HCT116 (cell line): ENCODE results near the gene TEPSIN. TPM values are rescaled to one million over a fixed set of nuclear protein-coding genes. Genes with fewer than 3 reads are reported as not detected.

Source experiments
- ATAC-seq: fragments of 200-7000 bp; cut with Tn5 transposase; 2 replicates; pipeline ENCODE4 v1.9.1; 2020; ENCODE audit warnings: mild to moderate bottlenecking, moderate library complexity
- BruUV-seq: library from RNA; stranded (reverse); fragments of 400-500 nt; replicated peaks from 2 replicates; lab custom pipeline; 2021; lab: Mats Ljungman, UMichigan
- CTCF ChIA-PET: fragments of 300-600 bp; sonication (Branson Sonifier 250); formaldehyde crosslinking; loops from one replicate; lab custom pipeline; 2021; ENCODE audit warnings: antibody characterized with exemption; lab: Charles Lee
- POLR2A ChIA-PET: fragments of 300-600, 350-600 bp; sonication (Branson Sonifier 250); formaldehyde crosslinking; loops from one replicate; lab custom pipeline; 2021; ENCODE audit warnings: antibody characterized with exemption; lab: Charles Lee
- RAD21 ChIA-PET, 2 experiments: fragments of 300-600 bp; sonication (Branson Sonifier 250); formaldehyde crosslinking; loops; one replicate each; lab custom pipeline; 2023; ENCODE audit warnings: low total read pairs in 2 of 2; ENCODE audit not compliant: uncharacterized antibody in 2 of 2, unreplicated experiment in 2 of 2, low non-redundant PET in 1 of 2; lab: Charles Lee
- DNase-seq: peaks from one replicate; pipeline ENCODE4 v3.0.0-alpha.2; 2010; ENCODE audit warnings: low read depth, low spot score
- H2AFZ ChIP-seq: fragments of 200-600 bp; shearing (Covaris generic), sonication (generic); 2 replicates; pipeline ENCODE4 v1.6.1; 2017; ENCODE audit warnings: low read depth, mixed run types, mixed read lengths, antibody characterized with exemption, low read length; ENCODE audit not compliant: poor library complexity, severe bottlenecking
- H3K27ac ChIP-seq: 2 replicates; pipeline ENCODE4 v1.5.1; 2012; ENCODE audit warnings: low read depth, low read length
- H3K27me3 ChIP-seq: fragments of 200-600 bp; sonication (generic); 2 replicates; pipeline ENCODE4 v1.6.1; 2016; ENCODE audit warnings: mixed run types, low read length, mixed read lengths; ENCODE audit not compliant: insufficient read depth
- H3K36me3 ChIP-seq, 2 experiments: fragments of 200-500 bp in 1 of 2; fragments of 200-600 bp in 1 of 2; sonication (Bioruptor generic) in 1 of 2; sonication (generic) in 1 of 2; 2 replicates each; pipeline versions ENCODE4 v1.5.1 to v1.6.1; 2014 to 2016; ENCODE audit warnings: low read length in 2 of 2, inconsistent platforms in 1 of 2, mixed read lengths in 1 of 2, mixed run types in 1 of 2; ENCODE audit not compliant: insufficient read depth in 2 of 2, control insufficient read depth in 1 of 2
- H3K4me1 ChIP-seq, 2 experiments: fragments of 200-600 bp in 1 of 2; sonication (generic) in 1 of 2; 2 replicates each; pipeline versions ENCODE4 v1.5.1 to v1.6.1; 2012 to 2017; ENCODE audit warnings: low read length in 2 of 2, inconsistent platforms in 1 of 2, mild to moderate bottlenecking in 1 of 2, mixed read lengths in 1 of 2, mixed run types in 1 of 2, moderate library complexity in 1 of 2; ENCODE audit not compliant: insufficient read depth in 2 of 2, control insufficient read depth in 1 of 2
- H3K4me2 ChIP-seq: fragments of 200-600 bp; sonication (generic); 2 replicates; pipeline ENCODE4 v1.6.1; 2017; ENCODE audit warnings: mixed run types, low read length, mixed read lengths
- H3K4me3 ChIP-seq, 2 experiments: fragments of 200-600 bp in 1 of 2; sonication (generic) in 1 of 2; replicated peaks in 1 of 2; 2 replicates each; pipeline ENCODE4 v1.5.1; 2011 to 2016; ENCODE audit warnings: low read length in 2 of 2, control low read depth in 1 of 2, low read depth in 1 of 2, mild to moderate bottlenecking in 1 of 2, mixed read lengths in 1 of 2, mixed run types in 1 of 2
- H3K79me2 ChIP-seq: fragments of 200-600 bp; sonication (generic); 2 replicates; pipeline ENCODE4 v1.6.1; 2017; ENCODE audit warnings: mild to moderate bottlenecking, mixed run types, low read length, moderate library complexity, mixed read lengths; ENCODE audit not compliant: insufficient read depth
- H3K9ac ChIP-seq: fragments of 200-600 bp; sonication (generic); 2 replicates; pipeline ENCODE4 v1.6.1; 2016; ENCODE audit warnings: low read length, mixed read lengths
- H3K9me2 ChIP-seq: fragments of 200-600 bp; sonication (generic), shearing (Covaris generic); 2 replicates; pipeline ENCODE4 v1.6.1; 2017; ENCODE audit warnings: mixed run types, mild to moderate bottlenecking, moderate library complexity; ENCODE audit not compliant: insufficient read depth
- H3K9me3 ChIP-seq, 2 experiments: fragments of 200-500 bp in 1 of 2; fragments of 200-600 bp in 1 of 2; sonication (Bioruptor generic) in 1 of 2; sonication (generic) in 1 of 2; 2 replicates each; pipeline ENCODE4 v1.6.1; 2014 to 2017; ENCODE audit warnings: low read length in 2 of 2, mixed read lengths in 2 of 2, inconsistent platforms in 1 of 2, low read depth in 1 of 2, mild to moderate bottlenecking in 1 of 2, mixed run types in 1 of 2, moderate library complexity in 1 of 2; ENCODE audit not compliant: control insufficient read depth in 1 of 2, insufficient read depth in 1 of 2
- H4K20me1 ChIP-seq: fragments of 200-600 bp; sonication (generic), shearing (Covaris generic); 2 replicates; pipeline ENCODE4 v1.6.1; 2017; ENCODE audit warnings: mixed run types, mild to moderate bottlenecking, moderate library complexity; ENCODE audit not compliant: insufficient read depth
- ATF3 ChIP-seq: IDR thresholded peaks from 2 replicates; pipeline ENCODE4 v1.6.1; 2012
- CEBPB ChIP-seq: IDR thresholded peaks from 2 replicates; pipeline ENCODE4 v1.6.1; 2012; ENCODE audit warnings: low read depth
- CTCF ChIP-seq, 3 experiments: fragments of 200-600 bp in 1 of 3; sonication (generic) in 1 of 3; IDR thresholded peaks in 2 of 3; conservative IDR thresholded peaks in 1 of 3; 2 replicates each; pipeline ENCODE4 v1.5.1; 2012 to 2017; ENCODE audit warnings: low read depth in 2 of 3, low read length in 2 of 3, antibody characterized with exemption in 1 of 3, borderline replicate concordance in 1 of 3, control low read depth in 1 of 3, mild to moderate bottlenecking in 1 of 3, mixed read lengths in 1 of 3, mixed run types in 1 of 3, moderate library complexity in 1 of 3; ENCODE audit not compliant: insufficient read depth in 1 of 3
- EGR1 ChIP-seq: IDR thresholded peaks from 2 replicates; pipeline ENCODE4 v1.6.1; 2012; ENCODE audit warnings: low read depth
- FOSL1 ChIP-seq: IDR thresholded peaks from 2 replicates; pipeline ENCODE4 v1.6.1; 2012; ENCODE audit warnings: low read depth
- RAD21 ChIP-seq: IDR thresholded peaks from 2 replicates; pipeline ENCODE4 v1.6.1; 2012; ENCODE audit warnings: low read depth, mild to moderate bottlenecking
- TCF7L2 ChIP-seq: IDR thresholded peaks from 2 replicates; pipeline ENCODE4 v1.7.0; 2011; ENCODE audit warnings: borderline replicate concordance, inconsistent platforms; ENCODE audit not compliant: insufficient read depth, insufficient read length; ENCODE audit errors: extremely low read depth
- YY1 ChIP-seq: IDR thresholded peaks from 2 replicates; pipeline ENCODE4 v1.6.1; 2011; ENCODE audit warnings: low read length, low read depth, moderate library complexity, mild to moderate bottlenecking; ENCODE audit not compliant: insufficient replicate concordance; ENCODE audit errors: extremely low read depth
- ZFX ChIP-seq: fragments of 450-650 bp; IDR thresholded peaks from 2 replicates; pipeline ENCODE4 v1.6.1; 2017
- ZNF274 ChIP-seq: fragments of 200-500 bp; sonication (Bioruptor generic); IDR thresholded peaks from 2 replicates; pipeline ENCODE4 v1.6.1; 2014; ENCODE audit warnings: mild to moderate bottlenecking, low read depth, low read length, inconsistent platforms
- intact Hi-C: fragments of 100-400 bp; cut with micrococcal nuclease; formaldehyde crosslinking; loops from 2 replicates; pipeline ENCODE4 v1.10.0; 2022
- total RNA-seq: library from RNA; stranded (reverse); gene quantifications from one replicate; pipeline ENCODE4 v1.2.1, GENCODE V29; 2021; ENCODE audit not compliant: unreplicated experiment

The TEPSIN gene
- total RNA-seq, 1 experiment from 2014 or later, result 50.6 TPM

DNA sequence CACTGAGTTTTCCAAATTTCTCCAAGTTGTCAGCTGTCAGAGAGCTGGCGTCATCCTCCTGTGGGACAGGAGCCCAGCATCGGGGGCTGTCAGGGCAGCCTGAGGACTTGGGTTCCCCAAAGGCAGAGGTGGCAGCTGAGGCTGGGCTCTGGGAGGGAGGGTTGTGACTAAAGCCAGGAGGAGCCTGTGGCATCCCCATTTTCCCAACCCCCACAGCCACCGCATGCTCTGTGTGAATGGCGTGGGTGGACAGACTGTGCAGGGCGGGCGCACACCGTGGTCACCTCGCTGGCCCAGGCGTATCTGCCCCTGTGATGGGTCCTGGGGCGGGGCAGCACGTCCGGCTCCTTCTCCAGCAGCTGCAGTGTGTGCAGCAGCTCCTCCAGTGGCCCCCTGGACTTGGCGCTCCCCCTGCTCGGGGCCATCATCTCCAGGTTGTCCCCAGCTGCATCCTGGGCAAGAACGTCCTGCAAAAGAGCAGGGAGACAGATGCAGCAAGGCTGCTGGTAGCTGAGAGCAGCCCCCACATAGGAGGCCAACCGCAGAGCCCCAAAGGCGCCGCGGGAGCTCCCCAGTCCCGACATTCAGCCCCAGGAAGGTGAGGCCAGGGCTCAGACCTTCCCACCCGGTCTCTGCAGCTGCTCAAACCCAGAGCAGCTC, 40.9 kb downstream of the TEPSIN start:
- Histone ChIP-seq H4K20me1 (no peaks in the 10 kb centered on the region), H3K9ac (no peak overlapping the region), H3K4me3 (no peak overlapping the region), H3K27me3 (no peaks in the 10 kb centered on the region), H2AFZ (no peak overlapping the region), H3K4me1 (peaks cover 0 to 8% of the 10 kb centered on the region in 2 experiments; a peak in 1 of 4 replicates), H3K27ac (no peak overlapping the region), H3K4me2 (no peak overlapping the region), H3K9me3 (no peaks in the 10 kb centered on the region), H3K36me3 (peaks cover 3 to 5% of the 10 kb centered on the region in 2 experiments), H3K9me2 (no peaks in the 10 kb centered on the region), H3K79me2 (no peaks in the 10 kb centered on the region)
- no peak for ATAC-seq
- RAD21 ChIA-PET, result no interaction called here
- intact Hi-C loops, result no loop called here
- BruUV-seq, result no TSS peak
- CTCF ChIA-PET, result interaction anchor here (0.9 to 1.1 kb wide), 2 partner anchors 25 to 55 kb away, joined by 3 read pairs; no protein-coding TSS in a partner anchor
- TF ChIP-seq EGR1 (no peak), ZFX (no peak)
- POLR2A ChIA-PET, result no interaction called here
- DNase-seq, result no peak

- H3K4me3 ChIP-seq, result no peak overlapping the region
- no peaks in the 10 kb centered on the region for H3K9me2 ChIP-seq
- POLR2A ChIA-PET, result no interaction called here
- RAD21 ChIA-PET, result no interaction called here
- H3K79me2 ChIP-seq, result no peaks in the 10 kb centered on the region
- H3K27ac ChIP-seq, result no peak overlapping the region
- CTCF ChIA-PET, result interaction anchor here (0.9 kb wide), 1 partner anchor 55 kb away, joined by 3 read pairs; no protein-coding TSS in a partner anchor
- H3K36me3 ChIP-seq, result peaks cover 3 to 5% of the 10 kb centered on the region in 2 experiments
- ATAC-seq, result no peak
- no peak overlapping the region for H3K9ac ChIP-seq
- no peaks in the 10 kb centered on the region for H4K20me1 ChIP-seq
- no peak overlapping the region for H2AFZ ChIP-seq
- DNase-seq, result no peak
- peaks cover 0 to 8% of the 10 kb centered on the region in 2 experiments; a peak in 1 of 4 replicates for H3K4me1 ChIP-seq
- no peaks in the 10 kb centered on the region for H3K27me3 ChIP-seq
- intact Hi-C loops, result no loop called here
- BruUV-seq, result no TSS peak
- no peaks in the 10 kb centered on the region for H3K9me3 ChIP-seq
- TF ChIP-seq CEBPB (no peak), YY1 (no peak), TCF7L2 (no peak), EGR1 (no peak), RAD21 (no peak), ATF3 (no peak), CTCF (IDR thresholded peaks at IDR 0.05 in 2 of 3, conservative IDR thresholded peaks at IDR 0.05 in 1 of 3; ENCODE audit: borderline replicate concordance in 1 of 3, insufficient read depth in 1 of 3, low read depth in 2 of 3, low read length in 2 of 3) (no peak), FOSL1 (no peak), ZNF274 (no peak)
- no peak overlapping the region for H3K4me2 ChIP-seq
Measured at GRCh38 chr17:81197409-81197795, 41.5 kb downstream of the TEPSIN start.
